SK-N-SH treated with all-trans-retinoic acid at 6 μM for 48 hours (cell line): ENCODE data around the gene CPA1.

ENCODE experiments used
- CSRNP3 ChIP-seq: fragments of 250-450 bp; sonication (Bioruptor Pico); IDR thresholded peaks from 2 replicates; pipeline ENCODE4 v1.5.1; 2021; ENCODE audit warnings: mild to moderate bottlenecking, moderate library complexity
- RARB ChIP-seq: fragments of 250-450 bp; sonication (Bioruptor Pico); IDR thresholded peaks from 2 replicates; pipeline ENCODE4 v1.8.0; 2021; ENCODE audit warnings: mild to moderate bottlenecking, moderate library complexity
- SNAI2 ChIP-seq: fragments of 250-450 bp; sonication (Bioruptor Pico); IDR thresholded peaks from 2 replicates; pipeline ENCODE4 v1.5.0; 2020; ENCODE audit warnings: mild to moderate bottlenecking, moderate library complexity
- TCF4 ChIP-seq: fragments of 250-450 bp; sonication (Bioruptor Pico); IDR thresholded peaks from 2 replicates; pipeline ENCODE4 v1.8.0; 2021; ENCODE audit warnings: mild to moderate bottlenecking, moderate library complexity, borderline replicate concordance
- TF ChIP-seq, protein P1 (sequence below): fragments of 250-450 bp; sonication (Bioruptor Pico); IDR thresholded peaks from 2 replicates; pipeline ENCODE4 v1.8.0; 2020; ENCODE audit warnings: mild to moderate bottlenecking, moderate library complexity, borderline replicate concordance

DNA sequence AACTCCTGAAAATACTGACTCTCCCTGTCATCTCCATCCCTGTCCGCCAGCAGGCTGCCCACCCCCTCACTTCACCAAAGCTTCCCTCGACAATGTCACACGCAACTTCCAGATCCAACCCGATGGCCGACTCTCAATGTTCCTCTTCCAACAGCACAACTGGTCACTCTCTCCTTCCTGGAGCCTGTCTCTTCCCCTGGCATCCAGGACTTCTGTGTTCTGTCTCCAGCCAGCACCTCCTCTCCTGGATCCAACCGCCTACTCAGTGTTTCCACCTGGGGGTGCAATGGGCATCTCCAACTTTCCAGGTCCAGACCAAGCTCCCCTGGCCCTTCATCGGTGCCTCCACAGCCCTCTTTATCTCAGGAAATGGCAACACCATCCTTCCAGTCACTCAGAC is 27.1 kb upstream of the CPA1 start:
- TF ChIP-seq, protein P1, sequence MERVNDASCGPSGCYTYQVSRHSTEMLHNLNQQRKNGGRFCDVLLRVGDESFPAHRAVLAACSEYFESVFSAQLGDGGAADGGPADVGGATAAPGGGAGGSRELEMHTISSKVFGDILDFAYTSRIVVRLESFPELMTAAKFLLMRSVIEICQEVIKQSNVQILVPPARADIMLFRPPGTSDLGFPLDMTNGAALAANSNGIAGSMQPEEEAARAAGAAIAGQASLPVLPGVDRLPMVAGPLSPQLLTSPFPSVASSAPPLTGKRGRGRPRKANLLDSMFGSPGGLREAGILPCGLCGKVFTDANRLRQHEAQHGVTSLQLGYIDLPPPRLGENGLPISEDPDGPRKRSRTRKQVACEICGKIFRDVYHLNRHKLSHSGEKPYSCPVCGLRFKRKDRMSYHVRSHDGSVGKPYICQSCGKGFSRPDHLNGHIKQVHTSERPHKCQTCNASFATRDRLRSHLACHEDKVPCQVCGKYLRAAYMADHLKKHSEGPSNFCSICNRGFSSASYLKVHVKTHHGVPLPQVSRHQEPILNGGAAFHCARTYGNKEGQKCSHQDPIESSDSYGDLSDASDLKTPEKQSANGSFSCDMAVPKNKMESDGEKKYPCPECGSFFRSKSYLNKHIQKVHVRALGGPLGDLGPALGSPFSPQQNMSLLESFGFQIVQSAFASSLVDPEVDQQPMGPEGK: no peak
- TF ChIP-seq RARB (no peak), TCF4 (CRISPR knock-in tag) (no peak), SNAI2 (CRISPR knock-in tag) (no peak), CSRNP3 (CRISPR knock-in tag) (no peak)
